ENCODE measurements around the gene CDH18.

CDH18 gene

DNA sequence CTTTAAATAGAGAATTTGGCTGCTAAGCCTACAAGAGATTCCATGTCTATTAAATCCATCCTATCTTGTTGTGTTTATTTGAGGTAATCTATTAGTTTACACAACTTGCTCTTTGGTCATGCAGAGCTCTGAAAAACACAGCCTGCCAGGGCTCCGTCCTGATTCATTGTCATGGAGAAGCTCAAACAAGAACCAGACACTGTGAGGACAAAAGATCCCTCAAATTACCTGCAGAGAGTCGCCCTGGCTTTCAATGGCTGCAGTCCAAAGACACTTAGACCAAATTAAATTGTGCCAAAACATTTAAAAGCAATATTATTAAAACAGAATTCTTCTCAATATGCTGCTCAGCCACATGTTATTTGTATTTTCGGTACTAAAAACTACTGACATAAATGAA lies 60.1 kb downstream of the CDH18 start:
- no peak for DNase-seq

DNA sequence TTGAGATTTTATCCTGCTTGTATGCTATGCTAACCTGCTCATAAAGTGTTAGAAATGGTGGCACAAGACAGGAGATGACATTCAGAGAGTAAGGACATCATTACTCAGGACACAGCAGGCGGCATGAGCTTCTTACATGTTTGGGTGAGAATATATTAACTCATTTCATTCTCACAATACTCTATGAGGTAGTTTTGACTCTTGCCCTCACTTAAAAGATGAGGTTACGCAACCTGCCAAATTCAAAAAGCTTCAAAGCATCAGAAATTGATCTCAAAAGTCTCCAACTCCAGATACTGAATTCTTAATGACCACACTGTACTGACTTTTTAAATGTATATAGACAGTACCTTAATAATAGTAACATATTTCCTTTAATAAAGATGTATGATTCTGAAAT lies 60.8 kb downstream of the CDH18 start:
- DNase-seq: no peak

DNA sequence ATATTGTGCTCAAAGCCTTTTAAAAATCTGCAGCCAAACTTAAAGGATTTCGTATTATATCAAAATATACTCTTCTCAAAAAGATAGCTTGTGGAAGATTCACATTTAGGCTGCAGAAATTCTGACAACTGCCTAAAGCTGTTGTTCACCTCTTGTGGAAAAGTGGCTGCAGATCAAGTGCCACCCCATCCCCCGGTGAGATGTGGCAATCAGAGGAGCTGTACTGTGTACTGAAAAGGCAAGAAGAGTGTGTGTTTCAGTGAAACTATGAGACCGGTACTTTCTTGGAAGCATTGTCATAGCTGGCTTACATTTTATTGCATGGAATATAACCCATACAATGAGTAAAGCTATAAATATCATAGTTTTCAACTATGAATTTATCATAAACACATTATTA lies 64.3 kb downstream of the CDH18 start:
- no peak for DNase-seq

DNA sequence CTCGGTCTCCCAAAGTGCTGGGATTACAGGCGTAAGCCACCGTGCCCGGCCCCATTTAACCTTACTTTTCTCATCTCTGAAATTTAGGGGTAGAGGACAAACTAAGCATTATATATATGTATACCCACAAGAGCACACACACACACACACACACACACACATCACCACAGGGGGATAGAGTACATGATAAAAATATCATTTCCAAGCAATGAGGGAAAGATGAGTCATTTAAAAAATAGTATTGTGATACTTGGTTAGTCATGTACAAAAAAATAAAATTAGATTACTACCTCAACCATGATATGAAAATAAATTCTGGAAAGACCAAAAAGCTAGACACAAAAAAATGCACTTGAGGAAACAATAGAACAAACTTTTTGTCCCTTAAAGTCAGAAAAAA lies 67.2 kb downstream of the CDH18 start:
- DNase-seq: no peak

DNA sequence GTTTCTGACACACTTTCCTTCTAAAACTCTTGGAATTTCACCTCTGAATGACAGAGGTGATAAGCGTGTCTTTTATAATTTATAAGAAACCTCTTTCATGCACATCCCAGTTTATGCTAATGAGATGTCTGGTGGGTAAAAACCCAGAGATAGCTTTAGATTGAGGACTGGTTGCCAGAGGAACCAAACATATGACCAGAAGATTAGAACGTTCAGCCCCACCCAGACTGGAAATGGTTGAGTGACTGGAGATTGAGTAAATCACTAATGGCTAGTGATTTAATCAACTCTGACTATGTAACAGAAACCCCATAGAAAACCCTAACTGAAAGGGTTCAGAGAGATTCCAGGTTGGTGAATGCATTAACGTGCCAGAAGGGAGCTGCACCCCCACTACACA lies 69.2 kb downstream of the CDH18 start:
- DNase-seq: no peak

DNA sequence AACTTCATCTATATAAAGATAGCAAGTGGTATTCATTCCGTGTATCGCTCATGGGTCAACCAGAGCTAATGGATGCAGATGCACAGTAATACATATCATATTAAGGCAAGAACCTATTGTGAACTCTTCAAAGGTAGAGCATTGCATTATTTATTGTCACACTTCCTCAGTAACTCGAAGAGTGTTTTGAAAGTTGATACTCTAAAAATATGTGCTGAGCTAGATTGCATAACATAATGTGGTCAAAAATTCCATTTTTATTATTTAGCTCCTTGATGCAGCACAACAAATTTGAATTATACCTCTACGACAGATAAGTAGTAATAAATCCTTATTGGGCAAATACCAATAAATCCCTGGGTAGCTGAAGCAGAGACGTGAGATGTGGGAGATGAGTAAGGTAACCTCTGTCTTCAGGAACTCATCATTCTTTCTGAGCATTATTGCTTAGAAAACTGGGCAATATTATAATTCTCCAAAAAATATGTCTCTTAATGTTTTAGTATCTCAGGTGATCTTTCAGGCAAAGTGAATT lies 70.3 kb downstream of the CDH18 start:
- no peak for DNase-seq

DNA sequence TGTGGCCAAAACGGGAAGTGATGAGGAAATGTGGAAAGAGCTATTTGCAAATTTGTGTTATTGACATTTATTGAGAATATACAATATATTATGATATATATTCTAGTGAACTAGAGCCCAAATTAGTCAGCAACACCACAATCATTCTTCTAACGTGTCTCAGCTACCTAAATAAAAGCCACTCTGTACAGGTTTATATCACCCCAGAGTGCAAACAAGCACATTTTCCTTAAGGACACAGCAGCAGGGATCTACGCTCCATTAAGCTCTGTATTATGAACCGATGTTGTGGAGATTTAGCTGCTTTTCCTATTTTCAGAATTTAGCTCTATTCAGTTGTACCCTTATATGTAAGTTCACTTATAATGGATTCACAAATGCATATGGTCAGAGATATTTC lies 77.9 kb downstream of the CDH18 start:
- DNase-seq: no peak

DNA sequence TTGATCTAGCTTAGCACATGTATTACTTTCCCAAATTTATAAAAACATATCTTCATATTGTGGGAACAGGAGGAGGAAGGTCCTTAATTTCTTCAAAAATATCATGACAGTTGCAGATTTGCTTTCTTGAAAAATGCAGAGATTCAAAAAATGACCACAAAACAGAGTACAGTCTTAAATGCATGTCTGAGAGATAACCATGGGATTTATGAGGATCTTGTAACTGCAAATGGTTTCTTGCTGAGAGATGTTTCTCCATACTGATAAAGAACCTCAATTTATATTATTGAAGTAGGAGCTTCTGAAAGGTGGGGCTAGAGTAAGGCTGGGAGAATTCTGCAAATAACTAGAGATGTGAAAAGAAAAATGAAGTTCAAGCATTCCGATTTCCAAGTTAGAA lies 83.2 kb downstream of the CDH18 start:
- DNase-seq: no peak

DNA sequence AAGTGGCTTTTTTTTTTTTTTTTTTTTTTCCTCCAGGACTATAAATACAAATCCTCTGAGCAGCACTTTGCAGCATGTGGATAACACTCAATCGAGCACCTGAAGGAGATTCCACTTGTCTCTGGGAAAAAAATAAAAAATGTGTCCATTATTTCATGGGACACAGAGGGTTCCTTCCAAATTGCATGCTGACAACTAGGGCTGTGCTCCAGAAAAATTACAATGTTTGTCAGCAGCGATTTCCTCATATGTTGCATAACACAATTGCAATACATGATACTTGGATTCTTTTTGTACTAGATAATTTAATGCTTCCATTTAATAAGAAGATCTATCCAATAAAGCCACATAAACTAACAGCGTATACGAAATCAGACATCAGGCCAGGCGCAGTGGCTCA lies 84.4 kb downstream of the CDH18 start:
- no peak for DNase-seq

DNA sequence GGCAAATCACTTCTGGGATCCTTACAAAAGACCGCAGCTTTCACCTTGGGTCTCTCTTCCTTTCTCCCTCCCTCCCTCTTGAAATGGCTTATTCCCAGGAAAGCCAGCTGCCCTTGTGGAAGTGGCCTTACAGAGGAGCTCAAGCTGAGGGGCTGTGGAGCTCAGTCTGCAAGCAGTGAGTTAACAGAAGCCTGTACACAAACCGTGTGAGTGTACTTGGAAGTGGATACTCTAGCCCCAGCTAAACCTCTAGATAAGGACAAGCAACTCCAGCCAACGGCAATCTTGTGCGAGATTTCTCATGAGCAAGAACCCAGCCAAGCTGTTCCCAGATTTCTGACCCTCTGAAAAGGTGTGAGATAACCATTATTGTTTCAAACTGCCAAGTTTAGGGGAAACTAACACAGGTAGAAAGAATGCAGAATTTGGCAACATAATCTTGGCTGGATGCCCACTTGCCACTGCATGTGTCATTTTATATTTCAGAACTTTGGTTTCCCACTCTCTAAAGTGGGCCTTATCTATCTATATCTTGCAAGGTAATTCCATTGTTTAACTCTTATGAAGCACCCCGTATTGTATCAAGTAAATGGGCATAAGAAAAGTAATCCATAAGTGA lies 85.6 kb downstream of the CDH18 start:
- DNase-seq: no peak

DNA sequence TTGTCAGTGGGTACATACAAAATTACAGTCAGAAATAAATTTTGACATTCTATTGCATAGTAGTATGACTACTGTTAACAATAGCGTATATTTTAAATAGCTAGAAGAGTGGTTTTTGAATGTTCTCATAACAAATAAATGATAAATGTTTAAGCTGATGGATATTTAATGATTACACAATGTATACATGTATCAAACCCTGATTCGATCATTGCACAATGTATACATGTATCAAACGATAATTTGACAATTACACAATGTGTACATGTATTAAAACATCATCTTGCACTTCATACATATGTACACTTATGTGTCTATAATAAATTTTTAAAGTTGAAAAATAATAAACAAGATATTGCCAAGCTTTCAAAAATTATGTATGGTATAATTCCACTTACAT lies 87.7 kb downstream of the CDH18 start:
- no peak for DNase-seq

DNA sequence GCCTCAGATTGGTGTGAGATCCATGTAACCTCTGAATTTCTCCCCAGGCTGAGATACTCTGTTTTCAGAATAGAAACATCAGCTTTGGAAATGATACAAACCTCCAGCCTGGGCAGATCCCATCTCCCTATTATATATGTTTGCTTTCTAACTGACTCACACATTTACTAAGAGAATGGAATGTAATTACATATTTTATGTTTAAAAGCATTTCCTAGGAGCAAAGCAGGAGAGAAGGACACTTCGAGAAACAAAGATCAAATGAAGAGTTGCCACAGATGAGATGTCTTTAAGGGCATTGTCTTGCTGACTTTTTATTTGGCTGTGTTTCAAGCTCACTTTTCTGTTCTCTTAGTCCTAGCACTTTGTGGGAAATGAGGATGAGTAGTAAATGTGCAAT lies 96.3 kb downstream of the CDH18 start:
- no peak for DNase-seq

DNA sequence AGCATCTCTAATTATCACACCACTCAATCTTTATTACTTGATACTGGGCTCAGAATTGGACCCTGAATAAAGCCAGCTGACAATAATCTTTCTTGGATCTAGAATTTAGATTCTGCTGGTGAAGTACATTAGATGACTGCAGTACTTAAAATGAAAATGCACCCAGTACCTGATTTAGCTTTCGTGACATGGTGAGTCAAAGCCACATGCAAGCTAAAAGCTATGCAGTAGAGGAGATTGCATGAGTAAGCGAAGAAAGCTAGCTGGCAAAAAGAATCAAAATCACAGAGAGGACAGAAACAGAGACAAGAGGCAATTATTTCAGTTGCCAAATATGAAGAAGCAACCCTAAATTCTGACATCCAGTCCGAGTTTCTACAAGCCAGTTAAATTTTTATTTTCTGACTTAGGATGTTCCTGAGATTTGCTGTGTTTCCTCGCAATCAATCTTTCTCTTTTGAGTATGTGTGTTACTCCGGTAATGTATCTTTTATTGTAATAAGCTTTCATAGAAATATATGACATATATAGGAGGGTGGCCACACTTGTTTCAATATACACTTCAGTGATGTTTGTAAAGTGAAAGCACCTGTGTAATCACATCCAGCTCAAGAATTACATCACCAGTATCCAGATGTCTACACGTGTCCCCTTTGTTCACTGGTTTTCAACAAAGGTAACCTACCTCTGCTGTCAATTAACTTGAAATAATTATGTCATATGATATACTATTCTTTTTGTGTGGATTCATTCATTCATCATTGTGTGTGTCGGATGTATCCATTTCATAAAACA lies 101.7 kb downstream of the CDH18 start:
- DNase-seq: no peak

DNA sequence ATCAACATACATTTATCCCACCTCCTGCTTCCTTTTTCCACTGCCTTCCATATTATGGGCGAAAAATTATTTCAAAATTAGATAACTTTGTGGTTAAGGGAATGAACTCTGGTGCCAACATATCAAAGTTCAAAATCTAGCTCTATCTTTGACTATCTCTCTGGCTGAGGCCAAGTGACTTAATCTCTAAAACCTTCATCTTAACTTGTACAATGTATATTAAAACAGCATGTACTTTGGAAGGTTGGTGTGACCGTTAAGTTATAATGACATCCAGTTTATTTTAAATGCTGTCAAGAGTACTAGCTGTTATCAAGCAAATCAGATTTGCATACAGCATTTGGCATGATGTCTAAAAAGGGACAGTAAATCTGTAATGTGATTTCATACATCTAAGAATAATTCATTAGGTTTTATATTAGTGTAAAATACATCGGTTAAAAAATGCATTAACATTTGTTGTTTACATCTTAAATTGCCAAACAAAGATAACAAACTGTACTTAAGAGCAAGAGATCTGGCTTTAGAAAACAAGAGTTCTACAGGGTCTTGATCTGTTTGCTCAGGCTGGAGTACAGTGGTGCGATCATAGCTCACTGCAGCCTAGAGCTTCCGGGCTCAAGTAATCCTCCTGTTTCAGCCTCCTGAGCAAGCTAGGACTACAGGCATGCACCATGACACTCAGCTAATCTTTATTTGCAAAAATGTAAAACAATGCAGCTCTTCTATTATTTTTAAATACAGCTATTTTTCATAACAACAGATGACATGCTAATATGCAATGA lies 102.8 kb downstream of the CDH18 start:
- no peak for DNase-seq

DNA sequence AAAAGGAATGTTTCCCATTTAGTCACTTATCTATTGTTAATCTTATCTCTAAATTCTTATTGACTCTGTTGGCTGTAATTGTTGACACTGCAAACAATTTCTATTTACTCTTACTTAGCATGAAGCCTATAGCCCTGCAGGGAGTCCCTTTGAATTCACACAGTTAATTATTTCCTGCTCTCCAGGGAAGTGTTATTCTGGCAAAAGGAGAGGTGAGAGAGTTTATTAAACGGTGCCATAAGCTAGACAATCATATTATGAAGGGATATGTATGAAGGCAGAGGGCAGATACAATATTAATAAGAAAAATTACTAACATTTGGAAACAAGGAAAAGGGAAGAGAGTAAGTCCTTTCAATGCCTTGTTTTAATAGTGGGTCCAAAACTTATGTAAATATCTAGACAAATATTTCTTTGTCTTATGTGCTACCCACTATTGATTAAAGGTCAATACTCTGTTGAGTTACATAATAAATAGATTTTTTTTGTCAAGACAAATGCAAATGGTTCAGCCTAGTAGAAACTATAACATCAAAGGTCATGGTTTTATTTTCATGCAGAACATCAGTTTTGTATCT lies 107.1 kb downstream of the CDH18 start:
- no peak for DNase-seq

DNA sequence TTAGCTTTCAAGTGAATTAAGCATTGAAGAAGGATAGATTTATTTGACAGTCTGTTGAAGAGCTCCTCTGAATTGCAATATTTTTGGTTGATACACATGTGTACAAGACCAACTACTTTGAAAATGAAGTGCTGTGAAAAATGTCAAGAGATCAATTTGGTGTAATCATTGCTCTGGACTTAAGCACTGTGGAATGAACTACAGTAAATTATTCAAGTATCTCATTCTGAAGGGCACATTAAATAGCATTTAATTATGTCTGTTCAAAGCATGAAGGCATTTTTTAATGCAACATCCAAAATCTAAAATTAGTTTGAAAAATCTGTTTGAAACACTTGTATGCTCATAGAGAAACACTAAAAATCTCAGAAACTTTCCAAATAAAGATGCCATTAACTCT lies 107.5 kb downstream of the CDH18 start:
- no peak for DNase-seq

DNA sequence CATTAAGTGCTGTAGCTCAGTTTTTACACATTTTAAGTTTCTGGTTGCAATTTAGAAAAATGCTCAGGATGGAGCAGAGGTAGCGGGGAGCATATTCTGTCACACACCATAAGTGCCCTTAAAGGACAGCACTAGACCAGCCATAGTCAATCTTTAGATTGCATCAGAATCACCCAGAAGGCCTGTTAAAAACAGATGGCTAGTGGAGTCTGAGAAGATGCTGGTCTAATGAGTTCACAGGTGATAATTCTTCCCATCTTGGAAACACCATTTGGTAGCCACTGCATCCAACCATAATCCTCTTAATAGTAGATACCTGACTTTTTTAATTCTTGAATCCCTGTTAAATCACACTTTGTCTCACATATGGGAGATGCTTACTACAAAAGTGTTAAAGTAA lies 113.2 kb downstream of the CDH18 start:
- no peak for DNase-seq

DNA sequence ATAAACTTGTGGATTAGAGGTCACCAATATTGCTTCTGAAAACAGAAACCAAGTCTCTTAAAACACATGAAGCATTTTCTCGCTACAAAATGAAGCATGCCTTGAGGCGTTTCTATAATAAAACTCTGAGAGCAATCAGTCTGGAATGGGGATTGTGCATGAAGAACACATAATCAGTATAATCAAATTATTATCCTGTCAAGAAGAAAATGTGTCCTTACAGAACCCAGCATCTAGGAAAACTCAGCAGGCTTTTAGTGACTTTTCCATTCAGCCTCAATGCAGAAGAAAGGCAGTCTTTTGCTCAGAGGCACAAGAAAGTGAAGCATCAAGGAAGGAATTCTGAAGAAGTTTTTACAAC lies 121.9 kb downstream of the CDH18 start:
- no peak for DNase-seq

DNA sequence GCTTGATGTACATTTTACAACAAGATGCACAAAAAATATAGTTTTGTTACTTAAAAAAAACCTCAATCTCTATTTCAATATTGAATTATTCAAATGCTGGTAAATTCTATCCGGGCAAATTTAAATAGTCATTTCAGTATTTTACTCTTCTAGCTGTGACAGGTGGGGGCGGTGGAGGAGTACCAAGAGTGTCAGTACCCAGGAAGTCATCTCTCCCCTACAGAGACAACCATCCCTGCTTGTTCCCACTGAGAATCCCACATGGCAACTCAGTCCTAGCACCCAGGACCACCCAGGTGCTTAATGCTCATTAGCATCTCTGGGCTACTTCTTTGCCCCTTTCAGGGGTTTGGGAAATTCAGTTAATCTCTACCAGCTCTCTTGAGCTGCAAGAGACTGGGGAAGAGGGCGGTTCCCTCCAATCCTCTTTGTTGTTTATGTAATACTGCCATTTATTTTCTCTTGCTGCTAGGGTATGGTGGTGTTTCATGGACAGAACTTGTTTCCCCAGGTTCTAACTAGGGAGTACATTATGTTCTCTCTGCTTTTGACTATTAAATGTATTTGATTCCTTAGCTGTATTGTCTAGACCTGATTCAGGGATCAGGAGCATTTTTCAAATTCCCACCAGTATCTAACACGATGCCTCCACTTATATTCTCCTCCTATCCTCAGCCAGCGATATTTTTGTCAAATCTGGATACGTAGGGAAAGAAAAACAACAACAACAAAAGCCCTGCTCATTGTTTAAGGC lies 122.5 kb downstream of the CDH18 start:
- no peak for DNase-seq

DNA sequence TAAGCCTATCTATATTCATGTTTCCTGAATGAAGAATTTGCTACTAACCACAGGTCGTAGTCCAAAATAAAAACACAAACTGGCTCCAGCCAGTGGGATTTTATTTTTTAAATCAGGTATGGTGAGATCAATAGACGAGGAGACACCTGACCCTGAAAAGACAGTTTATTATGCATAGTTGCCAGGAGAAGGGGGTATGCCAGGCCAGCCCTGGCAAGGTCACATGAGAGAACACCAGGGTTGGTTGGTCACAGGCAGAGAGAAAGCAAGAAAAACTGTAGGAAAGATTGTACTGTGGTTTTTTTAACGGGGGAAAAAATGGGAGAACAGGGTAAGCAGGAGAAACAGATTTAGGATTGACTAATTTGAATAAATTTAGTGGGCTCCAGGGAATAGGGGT lies 125.3 kb downstream of the CDH18 start:
- DNase-seq: no peak

DNA sequence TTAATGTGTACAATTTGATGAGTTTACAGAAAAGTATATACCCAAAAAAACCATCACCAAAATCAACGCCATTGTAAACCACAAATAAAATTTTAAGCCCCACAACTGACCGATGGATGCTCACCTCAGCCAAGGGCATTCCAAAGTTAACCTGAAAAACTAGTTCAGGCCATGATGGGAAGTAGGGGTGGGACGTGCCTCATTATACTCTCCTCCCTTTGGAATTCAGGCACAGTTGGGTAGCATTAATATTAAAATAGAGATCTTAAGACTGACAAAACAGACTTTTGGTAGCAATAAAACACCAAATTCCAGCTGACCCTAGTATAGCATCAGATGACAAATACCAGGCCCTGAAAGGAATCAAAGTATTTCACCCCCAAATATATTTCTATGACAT lies 129.0 kb downstream of the CDH18 start:
- no peak for DNase-seq

DNA sequence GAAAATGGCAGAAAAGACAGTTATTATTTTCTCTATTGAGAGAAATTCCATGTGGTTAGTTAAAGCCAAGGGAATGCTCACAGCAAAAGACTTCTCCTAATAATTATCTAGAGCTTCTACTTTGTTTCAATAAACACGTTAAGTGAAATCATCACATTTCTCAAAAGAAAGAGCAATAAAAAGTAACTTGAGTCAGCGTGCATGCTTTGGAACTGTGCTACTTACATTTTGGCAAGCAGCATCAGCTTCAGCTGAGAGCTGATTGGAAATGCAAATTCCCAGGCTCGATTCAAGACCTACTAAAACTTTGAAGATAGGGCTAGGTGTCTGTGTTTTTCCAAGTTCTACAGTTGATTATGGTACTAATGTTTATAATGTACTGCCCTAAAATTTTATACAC lies 132.1 kb downstream of the CDH18 start:
- DNase-seq: no peak

DNA sequence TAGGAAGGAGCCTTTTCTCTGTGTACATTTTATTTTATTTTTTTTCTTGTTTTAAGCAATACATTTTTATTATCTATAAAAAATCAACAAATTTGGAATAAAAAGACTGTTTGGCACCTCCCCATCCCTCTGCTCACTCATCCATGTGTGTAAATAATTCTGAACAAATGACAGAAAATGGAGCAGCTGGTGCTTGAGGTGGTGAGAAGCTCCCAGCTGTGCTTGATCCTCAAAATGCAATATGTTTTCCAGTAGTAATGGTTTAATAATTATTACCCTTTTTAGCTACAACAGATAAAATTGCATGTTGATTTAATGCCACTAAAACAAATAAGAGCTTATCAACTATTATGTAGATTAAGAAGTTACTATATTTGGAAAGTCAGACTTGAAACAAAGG lies 132.5 kb downstream of the CDH18 start:
- no peak for DNase-seq

Measured in CD4-positive, alpha-beta T cell treated with Interferon alpha-2 for 1 hour (primary cell).